Panc1 (cell line): Measurements from ENCODE around the gene GNG4. TPM values are rescaled to one million over a fixed set of nuclear protein-coding genes. Genes with fewer than 3 reads are reported as not detected.

Experiments used
- ATAC-seq: fragments of 200-7000 bp; cut with Tn5 transposase; 2 replicates; pipeline ENCODE4 v1.9.1; 2020; ENCODE audit warnings: mild to moderate bottlenecking, moderate library complexity
- Bru-seq: library from RNA; stranded (reverse); fragments of 400-500 nt; gene quantifications from one replicate; lab custom pipeline; 2021; lab: Mats Ljungman, UMichigan
- BruChase-seq, 2 experiments: library from RNA; stranded (reverse); fragments of 400-500 nt; gene quantifications; one replicate each; lab custom pipeline; 2021; lab: Mats Ljungman, UMichigan
- BruUV-seq: library from RNA; stranded (reverse); fragments of 400-500 nt; replicated peaks from 2 replicates; lab custom pipeline; 2021; lab: Mats Ljungman, UMichigan
- CTCF ChIA-PET: fragments of 300-600 bp; sonication (Branson Sonifier 250); formaldehyde crosslinking; loops from one replicate; lab custom pipeline; 2022; ENCODE audit warnings: antibody characterized with exemption; lab: Charles Lee
- POLR2A ChIA-PET: fragments of 300-600 bp; sonication (Branson Sonifier 250); formaldehyde crosslinking; loops from one replicate; lab custom pipeline; 2022; ENCODE audit warnings: antibody characterized with exemption; lab: Charles Lee
- DNase-seq: peaks from one replicate; pipeline ENCODE4 v3.0.0-alpha.2; 2010; ENCODE audit warnings: low read depth, low spot score
- H3K27ac ChIP-seq: 2 replicates; pipeline ENCODE4 v1.5.1; 2011; ENCODE audit warnings: mild to moderate bottlenecking, low read length, inconsistent platforms
- H3K27me3 ChIP-seq: fragments of 200-500 bp; sonication (Bioruptor generic); 2 replicates; pipeline ENCODE4 v1.6.0; 2014; ENCODE audit warnings: low read length, inconsistent platforms; ENCODE audit not compliant: control insufficient read depth, insufficient read depth
- H3K36me3 ChIP-seq: fragments of 200-500 bp; sonication (Bioruptor generic); 2 replicates; pipeline ENCODE4 v1.5.1; 2014; ENCODE audit warnings: inconsistent platforms, mild to moderate bottlenecking, low read length, moderate library complexity; ENCODE audit not compliant: control insufficient read depth, insufficient read depth
- H3K4me1 ChIP-seq: 2 replicates; pipeline ENCODE4 v1.5.1; 2011; ENCODE audit warnings: inconsistent platforms, mild to moderate bottlenecking, low read length, moderate library complexity; ENCODE audit not compliant: control insufficient read depth, insufficient read depth
- H3K4me3 ChIP-seq, 2 experiments: 2 replicates each; pipeline ENCODE4 v1.5.1; 2011 to 2012; ENCODE audit warnings: low read depth in 2 of 2, low read length in 2 of 2, mild to moderate bottlenecking in 2 of 2, inconsistent platforms in 1 of 2, moderate library complexity in 1 of 2
- H3K9me3 ChIP-seq: fragments of 200-500 bp; sonication (Bioruptor generic); 2 replicates; pipeline ENCODE4 v1.5.1; 2014; ENCODE audit warnings: low read depth, mild to moderate bottlenecking, inconsistent platforms, low read length, moderate library complexity; ENCODE audit not compliant: control insufficient read depth, insufficient read depth
- CTCF ChIP-seq: fragments of 450-650 bp; IDR thresholded peaks from 2 replicates; pipeline ENCODE4 v1.5.1; 2017; ENCODE audit warnings: mild to moderate bottlenecking
- POLR2AphosphoS5 ChIP-seq: IDR thresholded peaks from 2 replicates; pipeline ENCODE4 v1.6.1; 2012; ENCODE audit warnings: mild to moderate bottlenecking, low read depth, low read length, moderate library complexity
- REST ChIP-seq, 2 experiments: IDR thresholded peaks; 2 replicates each; pipeline ENCODE4 v1.6.1; 2011 to 2012; ENCODE audit warnings: low read depth in 2 of 2, control low read depth in 1 of 2, low read length in 1 of 2, mild to moderate bottlenecking in 1 of 2, moderate library complexity in 1 of 2; ENCODE audit not compliant: insufficient read depth in 1 of 2
- SIN3A ChIP-seq: IDR thresholded peaks from 2 replicates; pipeline ENCODE4 v1.6.1; 2012; ENCODE audit warnings: low read depth, mild to moderate bottlenecking, low read length, moderate library complexity, borderline replicate concordance; ENCODE audit not compliant: insufficient read depth
- TCF7L2 ChIP-seq: IDR thresholded peaks from 2 replicates; pipeline ENCODE4 v1.6.1; 2011; ENCODE audit warnings: mild to moderate bottlenecking, low read depth, low read length, inconsistent platforms
- in situ Hi-C: cut with HindIII; loops from 2 replicates; pipeline ENCODE4 v1.10.0; 2016; ENCODE audit warnings: low sequenced_read_pairs, low pct_unique_long_range_greater_than_20kb
- intact Hi-C: fragments of 100-400 bp; cut with micrococcal nuclease; formaldehyde crosslinking; loops from one replicate; pipeline ENCODE4 v1.10.0; 2022; ENCODE audit not compliant: unreplicated experiment
- long read RNA-seq: library from polyadenylated mRNA; unstranded; transcript quantifications from one replicate; pipeline ENCODE4 v2.0.0, GENCODE V29; 2021; ENCODE audit not compliant: unreplicated experiment
- polyA plus RNA-seq: library from polyadenylated mRNA; unstranded; fragments of >200 nt; gene quantifications from one replicate; pipeline ENCODE4 v1.2.1, GENCODE V29; 2012; ENCODE audit warnings: missing spikeins; ENCODE audit not compliant: insufficient read length
- total RNA-seq: library from RNA; stranded (reverse); gene quantifications from one replicate; pipeline ENCODE4 v1.2.1, GENCODE V29; 2021; ENCODE audit not compliant: unreplicated experiment

The GNG4 gene
- total RNA-seq (1.1 TPM), Bru-seq, nascent RNA (percentile 23 among the genes with signal in this experiment), BruChase-seq, experiment 1, labeled RNA remaining after a 2-hour chase (percentile 22 among the genes with signal in this experiment), BruChase-seq, experiment 2, labeled RNA remaining after a 6-hour chase (percentile 25 among the genes with signal in this experiment)
- 2.7 TPM for polyA plus RNA-seq
- long read RNA-seq, full-length matches to known transcripts, result 1 of 2 reads
- long read RNA-seq, partial matches to known transcripts, result 0 of 2 reads
- long read RNA-seq, other reads (novel, unspliced or antisense), result 1 of 2 reads

GRCh38 chr1:235649368-235650163, at the start of gene GNG4:
Gene GNG4, minus strand, starts transcription at chr1:235649784. Its CDS starts 65,946 bp downstream, at chr1:235583838.
- Histone ChIP-seq H3K27me3 (no peaks in the 10 kb centered on the region), H3K4me1 (no peaks in the 10 kb centered on the region), H3K9me3 (no peaks in the 10 kb centered on the region), H3K4me3 (peak within 1 kb of the TSS; percentile 38 to 54), H3K36me3 (no peaks in the 10 kb centered on the region), H3K27ac (no peak within 1 kb of the TSS)
- ChIA-PET POLR2A (interaction anchor here (0.6 kb wide), 1 partner anchor 153 kb away, joined by 9 read pairs; no protein-coding TSS in a partner anchor), CTCF (interaction anchor here (0.6 to 0.7 kb wide), 2 partner anchors 52 to 232 kb away, joined by 3 to 4 read pairs; no protein-coding TSS in a partner anchor)
- BruUV-seq, result no TSS peak
- TF ChIP-seq TCF7L2 (no peak), SIN3A (no peak)
- peak; percentile 73 for ATAC-seq
- intact Hi-C loops (no loop called here), in situ Hi-C loops (no loop called here)
- no peak for DNase-seq

GRCh38 chr1:235697508-235697907, 47.9 kb upstream of the GNG4 start:
- POLR2A ChIA-PET, result no interaction called here

More at GRCh38 chr1:235697508-235697907, 47.9 kb upstream of the GNG4 start:
- CTCF ChIA-PET, result no interaction called here
- in situ Hi-C loops (no loop called here), intact Hi-C loops (no loop called here)
- H3K36me3 ChIP-seq, result peaks cover 4% of the 10 kb centered on the region
- no peaks in the 10 kb centered on the region for H3K9me3 ChIP-seq
- no peaks in the 10 kb centered on the region for H3K4me1 ChIP-seq
- no TSS peak for BruUV-seq
- TF ChIP-seq TCF7L2, result no peak
- no peak for TF ChIP-seq CTCF
- no peak for TF ChIP-seq POLR2AphosphoS5
- no peak for TF ChIP-seq REST (IDR thresholded peaks at IDR 0.05; ENCODE audit: insufficient read depth in 1 of 2, low read depth in 2 of 2, low read length in 1 of 2)
- TF ChIP-seq SIN3A, result no peak
- no peak overlapping the region for H3K4me3 ChIP-seq
- no peak for ATAC-seq
- H3K27me3 ChIP-seq, result no peaks in the 10 kb centered on the region
- no peak overlapping the region for H3K27ac ChIP-seq
- DNase-seq, result no peak
